ENCODE results near the gene IL12A. TPM values are rescaled to one million over a fixed set of nuclear protein-coding genes. Genes with fewer than 3 reads are reported as not detected.

The IL12A gene
- total RNA-seq, 1 donor from 2014 or later, result 4.6 TPM

DNA sequence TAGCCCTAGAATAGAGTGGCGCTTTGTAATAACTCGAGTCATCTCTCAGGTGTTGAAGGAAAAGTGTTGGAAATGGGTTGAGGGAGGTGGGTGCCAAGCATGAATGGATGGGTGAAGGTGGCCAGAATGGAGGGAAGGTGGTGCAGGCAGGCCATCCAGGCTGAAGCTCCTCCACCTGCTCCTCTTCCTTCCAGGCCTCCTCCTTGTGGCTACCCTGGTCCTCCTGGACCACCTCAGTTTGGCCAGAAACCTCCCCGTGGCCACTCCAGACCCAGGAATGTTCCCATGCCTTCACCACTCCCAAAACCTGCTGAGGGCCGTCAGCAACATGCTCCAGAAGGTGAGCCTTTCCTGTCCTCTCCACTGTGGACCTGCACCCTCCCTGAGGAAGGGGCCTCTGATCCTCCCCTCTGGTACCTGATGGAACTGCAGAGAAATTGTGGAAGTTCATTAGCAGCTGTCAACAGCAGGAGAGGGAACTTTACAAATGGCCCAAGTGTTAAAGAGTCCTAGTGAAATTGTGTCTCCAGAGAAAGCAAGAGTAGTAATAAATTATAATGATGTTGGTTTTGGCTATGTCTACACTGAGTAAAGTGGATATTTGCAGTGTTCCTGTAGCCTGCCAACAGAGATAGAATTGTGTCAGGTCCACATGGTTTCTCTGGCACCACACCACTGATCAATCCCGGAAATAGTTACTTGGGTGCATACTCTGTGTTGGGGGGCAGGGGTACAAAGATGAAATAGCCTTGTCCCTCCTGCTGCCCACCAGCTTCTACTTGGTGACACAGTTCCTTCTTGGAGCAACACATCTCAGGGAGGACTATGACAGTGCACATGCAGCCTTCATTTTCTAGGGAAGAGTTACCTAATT, 1.6 kb downstream of the IL12A start:
- DNase-seq (ENCODE audit: extremely low read depth, low read depth, low spot score), result no peak

DNA sequence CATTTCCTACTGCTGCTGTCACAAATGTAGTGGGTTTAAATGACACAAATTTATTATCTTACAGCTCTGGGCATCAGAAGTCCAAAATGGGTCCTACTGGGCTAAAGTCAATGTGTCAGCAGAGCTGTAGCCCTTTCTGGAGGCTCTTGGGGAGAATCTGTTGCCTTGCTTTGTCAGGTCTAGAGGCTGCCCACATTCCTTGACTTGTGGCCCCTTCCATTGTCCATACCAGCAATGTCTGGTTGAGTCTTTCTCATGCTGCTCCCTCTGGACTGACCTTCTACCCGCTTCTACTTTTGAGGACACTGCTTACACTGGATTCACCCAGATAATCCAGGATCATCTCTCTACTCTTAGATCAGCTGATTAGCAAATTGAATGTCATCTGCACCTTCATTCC, 3.0 kb downstream of the IL12A start:
- DNase-seq (ENCODE audit: extremely low read depth, low read depth, low spot score), result no peak

- DNase-seq (ENCODE audit: extremely low read depth, low read depth, low spot score), result no peak
These were observed 4.0 kb downstream of the IL12A start for GRCh38 chr3:159992589-159992988.

- no peak for DNase-seq (ENCODE audit: extremely low read depth, low read depth, low spot score)
These were observed 5.5 kb downstream of the IL12A start for GRCh38 chr3:159994182-159994581.

- DNase-seq (ENCODE audit: extremely low read depth, low read depth, low spot score), result no peak
These were observed 6.5 kb downstream of the IL12A start for GRCh38 chr3:159995091-159995490.

DNA sequence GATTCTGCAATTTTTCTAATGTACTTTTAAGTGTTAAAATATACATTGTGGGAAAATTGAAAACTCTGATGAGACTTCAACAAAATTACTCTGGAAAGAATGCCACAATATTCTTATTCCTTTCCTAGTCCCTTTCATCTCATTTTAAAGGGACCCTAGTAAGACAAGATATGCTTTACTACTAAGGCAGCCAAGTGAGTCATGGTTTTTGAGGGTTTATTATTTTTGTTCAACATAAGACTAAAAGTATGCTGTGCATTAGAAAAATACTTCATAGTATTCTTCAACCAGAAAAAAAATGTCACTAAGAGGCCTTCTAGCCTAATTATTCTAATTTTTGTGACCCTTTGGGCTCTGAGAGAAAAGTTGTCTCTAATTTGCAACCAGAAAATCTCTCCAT, 7.4 kb downstream of the IL12A start:
- no peak for DNase-seq (ENCODE audit: extremely low read depth, low read depth, low spot score)

DNA sequence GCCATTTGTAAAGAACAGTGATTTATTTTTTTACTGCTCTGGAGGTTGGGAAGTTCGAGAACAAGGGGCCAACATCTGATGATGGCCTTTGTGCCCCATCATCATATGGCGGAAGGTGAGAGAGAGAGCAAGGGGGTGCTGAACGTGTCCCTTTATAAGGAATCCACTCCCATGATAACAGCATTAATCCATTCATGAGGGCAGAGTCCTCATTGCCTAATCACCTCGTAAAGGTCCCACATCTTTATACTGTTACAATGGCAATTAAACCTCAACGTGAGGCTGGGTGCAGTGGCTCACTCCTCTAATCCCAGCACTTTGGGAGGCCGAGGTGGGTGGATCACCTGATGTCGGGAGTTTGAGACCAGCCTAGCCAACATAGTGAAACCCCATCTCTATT, 8.3 kb downstream of the IL12A start:
- DNase-seq (ENCODE audit: extremely low read depth, low read depth, low spot score), result no peak

DNA sequence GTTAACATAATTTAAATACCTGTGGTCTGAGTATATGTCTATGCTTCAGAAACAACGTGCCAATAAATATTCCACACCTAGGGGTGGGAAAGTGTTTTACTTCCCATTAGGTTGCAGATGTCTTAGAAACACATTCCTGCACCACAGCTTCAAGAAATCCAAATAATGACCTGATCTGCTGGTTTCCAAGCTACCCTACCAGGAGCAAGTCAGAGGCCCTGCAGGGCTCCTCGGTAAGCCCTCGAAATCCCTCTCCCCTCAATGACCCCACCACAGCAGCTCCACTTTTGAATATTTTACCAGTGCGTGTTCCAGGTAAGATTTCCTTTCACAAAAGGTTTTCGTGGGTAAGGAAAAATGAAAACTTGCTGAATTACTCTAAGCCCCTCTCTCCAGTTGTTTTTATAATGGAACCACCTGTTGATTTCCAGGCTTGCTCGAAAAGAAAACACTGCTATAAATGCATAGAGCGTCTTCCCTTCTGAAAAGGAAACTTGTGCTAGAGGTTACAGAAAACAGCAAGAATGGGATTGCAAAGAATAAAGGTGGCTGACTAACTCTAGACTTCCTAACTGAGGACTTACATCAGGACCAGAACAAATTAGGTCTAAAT, 12.6 kb downstream of the IL12A start:
- DNase-seq (ENCODE audit: extremely low read depth, low read depth, low spot score), result no peak

DNA sequence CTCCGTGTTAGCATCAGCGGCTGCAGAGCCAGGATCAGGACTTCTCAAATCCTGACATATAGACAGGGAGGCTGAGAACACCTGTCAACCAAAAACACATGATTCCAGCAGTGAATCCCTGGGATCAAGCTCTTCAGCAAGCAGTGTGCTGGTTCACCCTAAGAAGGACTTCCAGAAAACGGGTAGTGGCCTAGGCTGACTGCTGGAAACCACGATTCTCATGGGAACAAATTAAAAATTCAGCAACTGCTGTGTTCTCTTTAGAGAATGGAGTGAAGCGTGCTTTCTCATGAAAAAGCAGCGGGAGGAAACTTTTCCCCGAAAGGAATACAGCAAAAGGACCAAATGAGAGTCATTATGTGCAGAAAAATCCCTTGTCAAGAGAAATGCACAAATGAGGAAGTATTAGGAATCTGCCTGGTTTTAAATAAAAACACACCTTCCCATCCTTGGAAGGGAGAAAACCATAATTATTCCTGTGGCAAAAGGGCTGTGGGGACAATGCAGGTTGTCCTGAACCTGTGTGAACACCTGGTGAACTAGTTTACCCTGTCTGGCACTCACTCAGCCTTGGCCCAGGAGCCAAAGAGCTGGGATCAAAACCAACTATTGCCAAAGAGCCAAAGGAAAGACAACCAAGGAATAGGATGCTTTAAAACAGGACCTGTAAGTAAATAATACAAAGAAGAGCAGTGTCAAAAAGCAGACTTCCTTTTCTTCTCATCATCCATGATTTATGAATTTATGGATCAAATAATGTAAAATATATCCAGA, 13.4 kb downstream of the IL12A start:
- no peak for DNase-seq (ENCODE audit: extremely low read depth, low read depth, low spot score)

GRCh38 chr3:160003520-160004128, 15.0 kb downstream of the IL12A start:
- no peak for DNase-seq (ENCODE audit: extremely low read depth, low read depth, low spot score)

- DNase-seq (ENCODE audit: extremely low read depth, low read depth, low spot score), result no peak
These were observed 16.4 kb downstream of the IL12A start for GRCh38 chr3:160005004-160005403.

DNA sequence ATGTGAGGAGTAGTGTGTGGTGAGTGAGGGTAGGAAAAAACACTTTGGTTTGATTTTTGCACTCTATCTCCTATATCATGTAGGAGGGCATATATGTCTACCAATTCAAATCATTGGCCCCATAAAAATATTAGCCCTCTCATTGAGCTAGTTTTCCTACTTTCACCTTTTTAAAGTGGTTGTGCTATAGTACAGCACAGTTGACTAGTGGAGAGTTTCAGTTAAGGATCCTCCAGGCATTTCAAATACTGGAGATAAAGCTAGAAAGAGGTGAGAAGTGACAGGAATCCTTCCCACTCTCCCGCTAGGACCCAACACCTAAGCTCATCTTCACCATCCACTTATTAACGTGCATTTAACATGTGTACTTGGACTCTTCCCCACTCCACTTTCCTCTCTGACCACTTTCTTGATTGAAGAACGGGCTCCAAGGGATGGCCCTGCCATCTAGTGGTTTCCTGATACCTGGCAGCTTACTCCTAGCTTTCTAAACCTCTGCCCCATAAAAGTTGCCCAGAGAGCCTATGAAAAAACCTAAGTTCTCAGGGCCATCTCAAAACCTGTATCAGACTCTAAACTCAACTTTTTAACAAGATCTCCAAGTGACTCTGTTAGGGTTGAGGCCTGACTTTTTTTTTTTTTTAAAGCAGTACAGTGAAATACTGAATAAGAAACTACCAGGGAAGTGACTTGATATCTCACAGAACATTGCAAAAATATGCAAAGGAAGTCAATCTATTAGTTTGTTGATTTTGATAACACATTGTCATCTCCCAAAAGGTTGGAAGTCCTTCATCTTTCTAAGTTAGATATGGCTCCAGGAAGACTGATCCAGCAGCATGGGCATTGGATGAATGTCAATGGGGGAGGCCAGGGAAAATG, 17.9 kb downstream of the IL12A start:
- peak; percentile 50 for DNase-seq (ENCODE audit: extremely low read depth, low read depth, low spot score)

GRCh38 chr3:160008961-160009360, 20.3 kb downstream of the IL12A start:
- DNase-seq (ENCODE audit: extremely low read depth, low read depth, low spot score), result no peak

DNA sequence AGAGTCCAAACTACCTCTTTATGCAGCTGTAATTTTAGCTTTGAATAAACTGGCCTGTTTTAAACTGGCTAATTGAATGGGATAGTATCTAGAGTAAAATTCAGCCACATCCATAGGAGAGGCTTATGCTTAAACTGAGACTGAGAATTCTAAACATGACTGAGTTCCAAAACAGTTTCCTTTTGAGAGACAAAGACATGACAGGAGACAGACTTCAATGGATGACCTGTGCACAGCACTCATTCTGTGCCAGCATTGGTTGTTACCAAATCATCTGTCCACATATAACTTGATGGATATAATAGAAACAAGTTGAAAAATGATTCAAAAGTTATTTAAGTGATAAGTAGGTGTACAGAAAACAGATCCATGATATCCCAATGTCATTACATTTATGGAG, 20.9 kb downstream of the IL12A start:
- no peak for DNase-seq (ENCODE audit: extremely low read depth, low read depth, low spot score)

- no peak for DNase-seq (ENCODE audit: extremely low read depth, low read depth, low spot score)
These were observed 21.9 kb downstream of the IL12A start for GRCh38 chr3:160010578-160010977.

DNA sequence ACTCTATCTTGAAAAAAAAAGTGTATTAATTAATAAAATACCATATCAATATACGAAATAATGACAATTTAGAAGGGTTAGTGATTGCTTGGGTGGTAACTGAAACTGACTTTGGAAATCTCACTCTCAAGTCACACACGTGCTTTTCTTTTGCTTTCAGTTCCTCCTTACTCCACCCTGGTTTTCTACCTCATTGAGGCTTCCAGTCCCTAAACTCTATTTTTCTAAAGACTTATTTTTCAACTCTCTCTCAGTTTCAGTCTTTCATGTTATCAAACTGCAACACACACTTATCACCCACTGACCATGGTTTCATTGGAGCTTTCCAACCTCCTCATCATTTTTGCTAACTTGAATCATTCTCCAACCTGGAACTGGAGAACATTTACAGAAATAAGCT, 23.5 kb downstream of the IL12A start:
- no peak for DNase-seq (ENCODE audit: extremely low read depth, low read depth, low spot score)

DNA sequence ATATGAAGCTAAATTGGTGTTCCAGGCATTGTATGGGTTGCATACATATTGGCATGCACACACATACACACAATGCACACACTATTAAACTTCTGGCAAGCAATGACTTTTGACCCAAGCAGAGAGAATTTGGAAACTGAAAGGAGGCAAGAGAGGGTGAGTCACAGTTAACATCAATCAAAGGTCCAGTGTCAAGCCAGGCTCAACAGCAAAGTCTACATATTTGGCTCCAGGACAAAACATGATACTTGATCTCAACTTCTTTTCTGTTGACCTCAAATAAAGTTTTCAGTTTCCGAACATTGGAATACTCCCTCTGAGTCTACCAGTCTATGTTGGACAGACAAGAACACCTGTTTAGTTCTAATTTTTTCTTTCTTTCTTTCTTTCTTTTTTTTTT, 28.3 kb downstream of the IL12A start:
- no peak for DNase-seq (ENCODE audit: extremely low read depth, low read depth, low spot score)

- no peak for DNase-seq (ENCODE audit: extremely low read depth, low read depth, low spot score)
These were observed 30.3 kb downstream of the IL12A start for GRCh38 chr3:160018959-160019358.

GRCh38 chr3:160020057-160020711, 31.5 kb downstream of the IL12A start:
- DNase-seq (ENCODE audit: extremely low read depth, low read depth, low spot score), result no peak

DNA sequence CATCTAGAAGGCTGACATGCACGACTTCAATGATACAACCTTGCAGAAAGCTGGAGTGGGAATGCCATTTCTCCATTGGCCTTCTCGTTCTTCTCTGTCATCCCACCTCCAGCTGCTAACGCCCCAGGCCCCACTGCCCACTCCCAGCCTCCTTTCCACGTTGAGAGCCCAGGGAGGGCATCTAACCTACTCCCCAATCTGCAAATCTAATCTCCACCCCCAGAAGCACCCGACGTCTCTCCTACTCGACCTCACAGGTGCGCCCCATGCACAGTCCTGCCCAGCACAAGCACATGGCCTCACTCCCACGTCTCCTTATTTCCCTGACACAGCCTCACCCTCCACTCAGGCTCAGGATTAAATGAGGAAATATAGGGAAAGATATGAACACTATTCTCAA, 33.4 kb downstream of the IL12A start:
- DNase-seq (ENCODE audit: extremely low read depth, low read depth, low spot score), result no peak

Measured in glomerular endothelial cell (primary cell).